ENCODE data around the gene ARFGEF2.

GRCh38 chr20:49074521-49074920, 153.0 kb downstream of the ARFGEF2 start:
- TF ChIP-seq POLR2A (IDR thresholded peaks at IDR 0.05) = no peak
- TF ChIP-seq, protein P1, sequence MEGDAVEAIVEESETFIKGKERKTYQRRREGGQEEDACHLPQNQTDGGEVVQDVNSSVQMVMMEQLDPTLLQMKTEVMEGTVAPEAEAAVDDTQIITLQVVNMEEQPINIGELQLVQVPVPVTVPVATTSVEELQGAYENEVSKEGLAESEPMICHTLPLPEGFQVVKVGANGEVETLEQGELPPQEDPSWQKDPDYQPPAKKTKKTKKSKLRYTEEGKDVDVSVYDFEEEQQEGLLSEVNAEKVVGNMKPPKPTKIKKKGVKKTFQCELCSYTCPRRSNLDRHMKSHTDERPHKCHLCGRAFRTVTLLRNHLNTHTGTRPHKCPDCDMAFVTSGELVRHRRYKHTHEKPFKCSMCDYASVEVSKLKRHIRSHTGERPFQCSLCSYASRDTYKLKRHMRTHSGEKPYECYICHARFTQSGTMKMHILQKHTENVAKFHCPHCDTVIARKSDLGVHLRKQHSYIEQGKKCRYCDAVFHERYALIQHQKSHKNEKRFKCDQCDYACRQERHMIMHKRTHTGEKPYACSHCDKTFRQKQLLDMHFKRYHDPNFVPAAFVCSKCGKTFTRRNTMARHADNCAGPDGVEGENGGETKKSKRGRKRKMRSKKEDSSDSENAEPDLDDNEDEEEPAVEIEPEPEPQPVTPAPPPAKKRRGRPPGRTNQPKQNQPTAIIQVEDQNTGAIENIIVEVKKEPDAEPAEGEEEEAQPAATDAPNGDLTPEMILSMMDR (IDR thresholded peaks at IDR 0.05 in 4 of 5, conservative IDR thresholded peaks at IDR 0.05 in 1 of 5) = no peak

Data from gastrocnemius medialis (tissue), 4 donors.